Measurements from ENCODE around the gene SPPL2C.

Gene SPPL2C

GRCh38 chr17:45828582-45829133 is 16.0 kb upstream of the SPPL2C start:
- no peak for DNase-seq

GRCh38 chr17:45833920-45834319 is 10.8 kb upstream of the SPPL2C start:
- no peak for DNase-seq

- DNase-seq, result no peak
These were observed 9.9 kb upstream of the SPPL2C start for GRCh38 chr17:45834471-45835396.

- no peak for DNase-seq
These were observed 9.2 kb upstream of the SPPL2C start for GRCh38 chr17:45835481-45835880.

- DNase-seq, result no peak
These were observed 8.3 kb upstream of the SPPL2C start for GRCh38 chr17:45836047-45837044.

GRCh38 chr17:45837187-45837586 is 7.5 kb upstream of the SPPL2C start:
- no peak for DNase-seq

GRCh38 chr17:45837603-45838002 is 7.1 kb upstream of the SPPL2C start:
- DNase-seq, result no peak

GRCh38 chr17:45838751-45839295 is 5.9 kb upstream of the SPPL2C start:
- DNase-seq, result no peak

- no peak for DNase-seq
These were observed 5.2 kb upstream of the SPPL2C start for GRCh38 chr17:45839442-45839841.

GRCh38 chr17:45841186-45841585 is 3.5 kb upstream of the SPPL2C start:
- DNase-seq, result no peak

- no peak for DNase-seq
These were observed 2.7 kb upstream of the SPPL2C start for GRCh38 chr17:45841883-45842525.

GRCh38 chr17:45843722-45844121 is 959 bp upstream of the SPPL2C start:
- DNase-seq, result no peak

GRCh38 chr17:45845376-45846185 is 900 bp downstream of the SPPL2C start:
- no peak for DNase-seq

GRCh38 chr17:45846223-45846622 is 1.5 kb downstream of the SPPL2C start:
- no peak for DNase-seq

- DNase-seq, result no peak
These were observed 2.0 kb downstream of the SPPL2C start for GRCh38 chr17:45846646-45847045.

GRCh38 chr17:45847101-45847500 is 2.4 kb downstream of the SPPL2C start:
- no peak for DNase-seq

- no peak for DNase-seq
These were observed 3.1 kb downstream of the SPPL2C start for GRCh38 chr17:45847747-45848146.

- DNase-seq, result no peak
These were observed 3.7 kb downstream of the SPPL2C start for GRCh38 chr17:45848405-45848804.

GRCh38 chr17:45848868-45849535 is 4.3 kb downstream of the SPPL2C start:
- DNase-seq, result no peak

- no peak for DNase-seq
These were observed 4.9 kb downstream of the SPPL2C start for GRCh38 chr17:45849536-45849990.

- DNase-seq, result no peak
These were observed 5.3 kb downstream of the SPPL2C start for GRCh38 chr17:45850011-45850410.

All from T-helper 1 cell (primary cell).